ENCODE data around the gene ABCB7.
"Not testable (repeated sequence)": the region's sequence is repeated elsewhere in the genome, so short reads cannot be mapped to it uniquely, and the experiment has no call there.

ABCB7 gene

DNA sequence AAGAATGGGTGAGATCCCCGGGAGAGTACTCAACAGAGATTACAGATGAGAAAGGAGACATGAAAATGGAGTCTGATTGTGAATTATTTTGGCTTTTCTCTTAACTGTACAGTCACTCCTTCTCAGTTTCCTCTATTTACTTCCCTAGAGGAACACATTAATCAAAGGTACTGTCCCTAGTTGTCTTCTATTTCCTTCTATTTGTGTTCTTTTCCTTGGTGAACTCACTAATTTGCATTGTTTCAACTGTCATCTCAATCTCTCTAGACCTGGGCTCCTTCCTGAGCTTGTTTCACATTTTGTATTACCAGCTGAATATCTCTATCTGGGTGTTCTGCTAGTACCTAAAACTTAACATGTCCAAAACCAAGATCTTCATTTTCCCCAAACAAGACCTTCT, 59.8 kb downstream of the ABCB7 start:
- no peak for DNase-seq (ENCODE audit: low read depth in 2 of 2)

DNA sequence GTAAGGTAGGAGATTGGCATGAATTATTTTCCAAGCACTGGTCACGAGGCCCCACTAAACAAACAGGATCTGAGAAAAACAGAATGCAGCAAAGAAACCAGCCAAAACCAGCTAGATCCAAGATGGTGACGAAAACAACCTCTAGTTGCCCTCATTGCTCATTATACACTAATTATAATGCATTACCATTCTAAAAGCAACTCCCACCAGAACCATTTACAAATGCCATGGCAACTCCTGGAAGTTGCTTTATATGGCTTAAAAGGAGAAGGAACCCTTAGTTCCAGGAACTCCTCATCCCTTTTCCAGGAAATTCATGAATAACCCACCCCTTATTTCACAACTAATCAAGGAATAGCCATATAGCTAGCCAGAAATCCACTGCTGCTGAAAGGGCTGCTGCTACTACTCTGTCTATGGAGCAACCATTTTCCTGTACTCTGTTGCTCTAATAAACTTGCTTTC, 69.3 kb downstream of the ABCB7 start:
- no peak for DNase-seq (ENCODE audit: low read depth in 2 of 2)

DNA sequence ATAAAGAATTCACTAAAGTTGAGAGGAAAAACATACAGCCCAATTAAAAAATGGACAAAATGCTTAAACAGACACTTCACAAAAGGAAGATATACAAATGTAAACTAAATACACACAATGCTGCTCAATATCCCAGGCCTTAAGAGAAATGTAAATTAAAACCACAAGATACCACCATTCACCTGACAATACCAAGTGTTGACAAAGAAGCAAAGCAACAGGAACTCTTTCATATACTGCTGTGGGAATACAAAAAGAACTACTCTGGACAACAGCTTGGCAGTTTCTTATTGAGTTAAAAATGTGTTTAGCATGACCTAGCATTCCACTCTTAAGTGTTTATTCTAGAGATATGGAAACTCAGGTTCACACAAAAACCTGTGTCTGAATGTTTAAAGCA, 71.3 kb downstream of the ABCB7 start:
- DNase-seq (ENCODE audit: low read depth in 2 of 2): no peak

DNA sequence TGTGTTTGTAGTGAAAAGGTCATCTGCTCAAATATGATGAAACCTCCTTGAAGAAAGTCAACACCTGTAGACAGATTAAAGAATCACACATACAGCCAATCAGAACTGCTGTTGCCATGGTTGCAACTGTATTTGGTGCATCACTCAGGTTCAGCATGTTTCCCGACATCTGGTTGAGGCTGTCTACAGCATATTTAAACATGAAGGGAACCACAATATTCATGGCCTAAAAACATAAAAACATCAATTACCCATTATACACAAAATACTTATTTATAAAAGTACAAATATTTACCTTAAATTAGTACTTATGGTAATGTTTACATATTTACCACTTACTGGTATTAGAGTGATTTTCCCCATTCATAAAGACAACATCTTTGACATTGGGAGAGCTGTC, 79.7 kb downstream of the ABCB7 start:
- no peak for DNase-seq (ENCODE audit: low read depth in 2 of 2)

DNA sequence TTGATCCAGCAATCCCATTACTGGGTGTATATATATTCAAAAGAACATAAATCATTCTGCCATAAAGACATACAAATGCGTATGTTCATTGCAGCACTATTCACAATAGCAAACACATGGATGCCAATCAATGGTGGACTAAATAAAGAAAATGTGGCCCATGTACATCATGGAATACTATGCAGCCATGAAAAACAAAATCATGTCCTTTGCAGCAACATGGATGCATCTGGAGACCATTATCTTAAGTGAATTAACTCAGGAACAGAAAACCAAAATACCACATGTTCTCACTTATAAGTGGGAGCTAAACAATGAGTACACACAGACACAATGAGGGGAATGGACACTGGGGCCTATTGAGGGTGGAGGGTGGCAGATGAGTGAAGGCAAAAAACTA, 81.6 kb downstream of the ABCB7 start:
- DNase-seq (ENCODE audit: low read depth in 2 of 2): no peak

DNA sequence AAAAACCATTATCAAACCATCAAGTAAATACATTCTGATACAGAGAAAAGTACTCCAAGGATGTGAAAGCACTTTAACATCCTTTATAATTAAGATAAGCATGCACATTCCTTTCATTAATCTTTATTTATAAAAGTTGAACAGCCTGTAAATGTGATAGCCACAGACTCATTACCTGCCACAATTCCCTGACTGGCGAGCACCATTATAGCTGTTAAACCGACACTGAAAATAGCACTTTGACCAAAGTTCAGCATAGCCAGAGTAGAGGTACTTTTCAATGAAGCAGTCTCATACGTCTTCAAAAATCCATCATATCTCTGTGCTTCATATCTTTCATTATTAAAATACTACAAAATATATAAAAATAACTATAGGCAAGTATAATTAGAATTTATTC, 84.7 kb downstream of the ABCB7 start:
- no peak for DNase-seq (ENCODE audit: low read depth in 2 of 2)

DNA sequence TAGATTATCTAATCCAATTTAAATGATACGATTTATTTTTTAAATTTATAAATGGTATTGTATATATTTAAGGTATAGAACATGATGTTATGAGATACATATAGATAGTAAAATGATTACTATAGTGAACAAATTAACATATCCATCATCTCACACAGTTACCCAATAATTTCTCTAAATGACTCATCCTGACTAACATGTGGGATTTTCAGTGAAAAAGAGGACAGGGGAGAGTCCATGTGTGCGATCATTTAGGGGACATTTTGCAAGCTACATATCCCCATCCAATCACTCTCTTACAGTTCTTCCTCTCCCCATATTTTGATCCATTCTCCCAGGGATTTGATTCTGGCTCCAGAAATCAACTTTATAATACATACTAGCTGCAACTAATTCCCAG, 88.2 kb downstream of the ABCB7 start:
- no peak for DNase-seq (ENCODE audit: low read depth in 2 of 2)

- DNase-seq (ENCODE audit: low read depth in 2 of 2): no peak
Measured at GRCh38 chrX:75061701-75062100, 94.4 kb downstream of the ABCB7 start.

DNA sequence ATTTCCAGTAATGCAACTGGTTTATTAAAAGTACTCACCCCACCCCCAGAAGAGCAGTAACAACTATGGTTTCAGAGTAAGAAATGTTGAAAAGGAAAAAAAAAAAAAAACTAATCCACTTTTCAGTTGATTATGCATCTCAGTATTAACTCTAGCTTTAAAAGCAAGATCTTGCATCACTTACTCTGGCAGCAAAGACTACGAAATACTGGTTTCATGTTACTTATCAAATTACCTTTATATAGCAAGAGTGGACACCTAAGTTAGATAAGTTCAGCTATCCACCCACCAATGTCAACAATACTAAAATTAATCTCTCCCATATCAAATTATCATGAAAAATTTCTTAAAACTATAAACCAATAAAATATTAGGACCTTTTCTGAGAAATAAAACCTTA, 105.0 kb downstream of the ABCB7 start:
- DNase-seq (ENCODE audit: low read depth in 2 of 2): no peak

GRCh38 chrX:75045369-75045768, 110.7 kb downstream of the ABCB7 start:
- no peak for DNase-seq (ENCODE audit: low read depth in 2 of 2)

DNA sequence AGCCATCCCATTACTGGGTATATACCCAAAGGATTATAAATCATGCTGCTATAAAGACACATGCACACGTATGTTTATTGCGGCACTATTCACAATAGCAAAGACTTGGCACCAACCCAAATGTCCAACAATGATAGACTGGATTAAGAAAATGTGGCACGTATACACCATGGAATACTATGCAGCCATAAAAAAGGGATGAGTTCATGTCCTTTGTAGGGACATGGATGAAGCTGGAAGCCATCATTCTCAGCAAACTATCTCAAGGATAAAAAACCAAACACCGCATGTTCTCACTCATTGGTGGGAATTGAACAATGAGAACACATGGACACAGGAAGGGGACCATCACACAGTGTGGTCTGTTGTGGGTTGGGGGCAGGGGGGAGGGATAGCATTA, 111.9 kb downstream of the ABCB7 start:
- DNase-seq (ENCODE audit: low read depth in 2 of 2): not testable (repeated sequence)

- no peak for DNase-seq (ENCODE audit: low read depth in 2 of 2)
Measured at GRCh38 chrX:75038925-75039324, 117.2 kb downstream of the ABCB7 start.

Data from stimulated activated CD8-positive, alpha-beta memory T cell treated with anti-CD3 and anti-CD28 coated beads, Interleukin-15, amount 100 ng/mL, for 4 hours (primary cell).